Stimulated activated CD8-positive, alpha-beta memory T cell treated with anti-CD3 and anti-CD28 coated beads, Interleukin-4, amount 100 ng/mL, for 24 hours (primary cell): Measurements from ENCODE around the gene UBE3C.
"Not testable (repeated sequence)": the region's sequence is repeated elsewhere in the genome, so short reads cannot be mapped to it uniquely, and the experiment has no call there.

Experiments
- DNase-seq: peaks from one replicate; pipeline ENCODE4 v3.0.0-alpha.2; 2020; ENCODE audit warnings: low read depth

Gene UBE3C

GRCh38 chr7:157130849-157131248, 7.9 kb upstream of the UBE3C start:
- not testable (repeated sequence) for DNase-seq

GRCh38 chr7:157132796-157133195, 5.9 kb upstream of the UBE3C start:
- no peak for DNase-seq

GRCh38 chr7:157133304-157133703, 5.4 kb upstream of the UBE3C start:
- DNase-seq, result no peak

DNA sequence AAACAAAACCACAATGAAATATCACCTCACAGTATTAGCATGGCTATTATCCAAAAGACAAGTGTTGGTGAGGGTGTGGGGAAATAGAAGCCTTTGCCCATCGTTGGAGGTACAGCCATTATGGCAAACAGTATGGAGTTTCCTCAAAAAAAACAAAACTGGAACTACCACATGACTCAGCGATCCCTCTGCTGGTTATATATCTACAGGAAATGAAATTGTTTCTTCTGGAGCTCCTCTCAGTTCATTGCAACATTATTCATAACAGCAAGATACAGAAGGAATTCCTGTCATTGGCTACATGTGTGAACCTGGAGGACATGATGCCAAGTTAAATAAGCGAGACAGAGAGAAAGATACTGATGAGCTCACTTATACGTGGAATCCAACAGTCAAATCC, 2.4 kb upstream of the UBE3C start:
- no peak for DNase-seq

- DNase-seq, result no peak
These were observed 664 bp upstream of the UBE3C start for GRCh38 chr7:157138101-157138423.

- DNase-seq, result peak; percentile 39
These were observed 534 bp downstream of the UBE3C start for GRCh38 chr7:157139111-157139809.

- DNase-seq, result no peak
These were observed 1.2 kb downstream of the UBE3C start for GRCh38 chr7:157139810-157140510.

- no peak for DNase-seq
These were observed 1.8 kb downstream of the UBE3C start for GRCh38 chr7:157140511-157140905.

GRCh38 chr7:157141525-157142060, 2.9 kb downstream of the UBE3C start:
- no peak for DNase-seq

GRCh38 chr7:157143788-157144187, 5.1 kb downstream of the UBE3C start:
- DNase-seq, result no peak

GRCh38 chr7:157149317-157149716, 10.6 kb downstream of the UBE3C start:
- no peak for DNase-seq

DNA sequence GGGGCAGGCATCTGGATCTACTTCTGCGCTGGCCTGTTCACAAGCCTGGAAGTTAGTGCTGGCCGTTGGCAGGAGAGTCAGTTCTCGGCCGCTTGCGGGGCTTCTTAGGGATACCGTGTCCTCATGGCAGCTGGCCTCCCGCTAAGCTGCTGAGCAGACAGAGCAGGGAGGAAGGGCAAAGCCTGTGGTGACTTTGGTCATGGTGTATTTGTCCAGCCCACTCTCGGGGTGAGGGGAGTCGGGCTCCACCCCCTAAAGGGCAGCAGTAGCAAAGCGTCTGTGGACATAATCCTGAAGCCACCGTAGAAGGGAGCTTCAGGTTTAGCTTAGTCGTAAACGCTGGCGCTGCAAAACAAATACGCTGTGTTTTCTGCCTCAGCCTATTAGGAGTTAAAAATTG, 12.2 kb downstream of the UBE3C start:
- no peak for DNase-seq

- DNase-seq, result no peak
These were observed 13.1 kb downstream of the UBE3C start for GRCh38 chr7:157151626-157152339.

GRCh38 chr7:157152391-157152937, 13.7 kb downstream of the UBE3C start:
- DNase-seq, result no peak

DNA sequence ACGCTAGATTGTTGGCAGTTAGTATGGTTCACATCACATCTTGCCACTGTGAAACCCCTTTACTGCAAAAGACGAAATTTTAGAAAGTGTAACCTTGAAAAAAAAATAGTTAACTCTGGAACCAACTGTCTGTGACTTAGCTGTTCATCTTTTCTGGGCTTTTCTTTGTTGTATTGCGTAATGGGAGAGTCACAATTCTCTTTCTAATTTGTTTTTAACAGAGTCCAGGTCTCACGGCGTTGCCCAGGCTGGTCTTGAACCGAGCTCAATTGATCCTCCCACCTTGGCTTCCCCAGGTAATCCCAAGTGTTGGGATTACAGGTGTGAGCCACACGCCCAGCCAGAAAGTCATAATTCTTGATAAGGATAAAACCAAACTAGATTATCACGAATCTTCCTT, 14.5 kb downstream of the UBE3C start:
- no peak for DNase-seq

GRCh38 chr7:157155959-157156358, 17.2 kb downstream of the UBE3C start:
- no peak for DNase-seq

GRCh38 chr7:157158400-157158799, 19.7 kb downstream of the UBE3C start:
- DNase-seq, result no peak

- not testable (repeated sequence) for DNase-seq
These were observed 20.8 kb downstream of the UBE3C start for GRCh38 chr7:157159537-157159936.

- no peak for DNase-seq
These were observed 21.7 kb downstream of the UBE3C start for GRCh38 chr7:157160433-157160832.

- DNase-seq, result no peak
These were observed 27.3 kb downstream of the UBE3C start for GRCh38 chr7:157165987-157166386.

DNA sequence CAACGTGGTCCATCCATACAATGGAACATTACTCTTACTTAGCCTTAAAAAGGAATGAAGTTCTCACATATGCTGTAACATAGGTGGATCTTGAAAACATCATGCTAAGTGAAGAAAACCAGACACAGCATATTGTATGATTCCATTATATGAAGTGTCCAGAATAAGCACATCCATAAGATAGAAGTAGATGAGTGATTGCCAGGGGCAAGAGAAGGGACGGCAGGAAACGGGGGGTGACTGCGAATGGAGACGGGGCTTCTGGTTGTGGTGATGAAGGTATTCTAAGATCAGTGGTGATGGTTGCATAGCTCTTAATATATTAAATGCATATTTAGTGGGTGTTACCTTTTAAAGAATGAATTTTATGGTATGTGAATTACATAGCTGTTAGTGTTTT, 29.8 kb downstream of the UBE3C start:
- no peak for DNase-seq

- DNase-seq, result no peak
These were observed 38.0 kb downstream of the UBE3C start for GRCh38 chr7:157176771-157177170.
